NB4 (cell line): Measurements from ENCODE around the gene TNFRSF8.
A peak's percentile ranks its signal among the peaks of the same experiment; 100 is the strongest.

Experiments
- CTCF ChIP-seq: IDR thresholded peaks from one replicate; pipeline ENCODE4 v1.5.1; 2012; ENCODE audit warnings: low read depth, low read length
- POLR2A ChIP-seq: IDR thresholded peaks from 2 replicates; pipeline ENCODE4 v1.6.1; 2011; ENCODE audit warnings: mild to moderate bottlenecking; ENCODE audit not compliant: insufficient read length; ENCODE audit errors: extremely low read depth

DNA sequence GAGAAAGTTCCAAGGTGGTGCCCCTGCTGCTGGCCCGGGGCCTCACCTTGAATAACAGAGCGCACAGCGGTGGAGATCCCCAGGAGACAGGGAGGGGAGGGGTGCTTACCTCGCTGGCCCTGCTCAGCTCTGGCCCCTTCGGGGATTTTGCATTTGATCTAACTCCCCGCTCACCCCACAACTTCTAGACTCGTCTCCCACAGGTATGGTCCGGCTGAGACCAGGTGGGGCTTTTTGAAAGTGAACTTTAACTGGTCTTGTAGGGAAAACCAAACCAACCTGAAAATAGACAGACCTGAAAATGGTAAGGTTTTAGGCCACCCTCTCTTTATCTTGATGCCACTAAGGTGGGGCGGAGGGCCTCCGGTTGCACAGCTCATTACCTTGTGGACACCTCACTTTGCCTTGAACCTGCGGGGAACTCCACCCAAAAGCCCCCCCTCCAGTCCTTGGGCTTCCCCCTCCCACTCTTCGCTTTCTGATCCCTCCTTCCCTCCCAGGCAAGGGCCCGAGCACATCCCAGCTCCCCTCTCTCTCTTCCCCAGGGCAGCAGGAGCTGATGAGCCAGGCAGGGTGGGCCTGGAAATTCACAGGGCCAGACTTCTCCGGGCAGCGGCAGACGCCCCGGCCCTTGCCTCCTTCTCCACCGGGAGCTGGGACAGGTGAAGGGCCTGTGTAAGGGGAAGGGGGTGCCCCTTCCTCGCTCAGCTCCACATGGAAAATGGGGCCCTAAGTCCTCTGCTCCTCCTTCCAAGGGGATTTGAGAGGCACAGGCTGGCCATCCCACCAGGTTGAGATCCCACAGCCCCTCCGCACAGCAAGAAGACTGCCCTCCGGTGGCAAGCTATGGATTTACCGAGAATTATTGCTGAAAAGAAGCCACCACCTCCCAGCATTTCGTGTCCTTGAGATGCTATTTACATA is 16.1 kb downstream of the TNFRSF8 start:
- TF ChIP-seq CTCF (peak; percentile 68), POLR2A (no peak)
